Hepatic stellate cell (primary cell): ENCODE data around the gene SYT9.
"Not testable (repeated sequence)": the region's sequence is repeated elsewhere in the genome, so short reads cannot be mapped to it uniquely, and the experiment has no call there.

Source experiments
- DNase-seq: peaks from one replicate; pipeline ENCODE4 v3.0.0; 2011; ENCODE audit warnings: low spot score

Gene SYT9

DNA sequence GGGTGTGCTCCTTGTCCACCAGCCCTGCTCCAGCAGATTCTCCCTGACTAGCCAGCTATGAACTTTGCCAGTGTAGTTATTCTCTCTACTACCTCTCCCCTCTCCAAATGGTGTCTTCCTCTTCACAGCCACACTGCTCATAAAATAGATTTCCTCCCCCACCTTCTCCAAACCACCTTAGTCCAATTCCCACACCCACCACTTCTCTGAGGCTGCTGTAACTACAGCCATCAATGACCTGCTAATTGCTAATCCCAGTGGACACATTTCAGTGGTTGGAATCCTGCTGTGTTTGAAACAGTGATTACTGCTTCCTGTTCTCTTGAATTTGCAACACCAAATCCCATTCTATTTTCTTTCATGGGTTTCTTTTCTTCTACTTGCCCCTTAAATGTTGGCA lies 23.4 kb downstream of the SYT9 start:
- no peak for DNase-seq

DNA sequence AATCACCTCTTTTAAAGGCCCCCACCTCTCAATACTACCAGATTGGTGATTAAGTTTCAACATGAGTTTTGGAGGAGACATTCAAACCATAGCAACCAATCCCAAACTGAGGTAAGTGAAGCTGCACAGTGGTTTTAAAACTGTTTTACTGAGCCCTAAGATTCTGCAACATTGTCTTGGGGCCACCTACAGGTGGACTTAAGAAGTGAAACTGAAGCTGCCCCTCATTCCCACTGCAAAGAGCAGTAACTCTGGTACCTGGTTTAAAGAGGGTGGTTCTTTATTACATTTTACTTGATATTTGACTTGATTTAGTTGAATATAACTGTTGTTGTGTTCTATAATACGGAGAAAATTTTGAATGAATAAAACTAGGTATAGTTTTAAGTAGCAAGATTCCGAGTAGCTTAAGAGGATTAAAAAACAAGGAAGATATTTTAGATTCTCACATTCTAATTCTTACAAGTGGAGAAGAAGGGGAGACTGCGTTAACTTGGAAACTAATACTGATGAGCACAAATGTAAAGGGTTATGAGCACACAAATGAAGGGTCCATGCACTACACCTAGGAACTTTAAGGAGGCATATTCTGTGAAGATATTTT lies 26.7 kb downstream of the SYT9 start:
- peak; percentile 29 for DNase-seq

DNA sequence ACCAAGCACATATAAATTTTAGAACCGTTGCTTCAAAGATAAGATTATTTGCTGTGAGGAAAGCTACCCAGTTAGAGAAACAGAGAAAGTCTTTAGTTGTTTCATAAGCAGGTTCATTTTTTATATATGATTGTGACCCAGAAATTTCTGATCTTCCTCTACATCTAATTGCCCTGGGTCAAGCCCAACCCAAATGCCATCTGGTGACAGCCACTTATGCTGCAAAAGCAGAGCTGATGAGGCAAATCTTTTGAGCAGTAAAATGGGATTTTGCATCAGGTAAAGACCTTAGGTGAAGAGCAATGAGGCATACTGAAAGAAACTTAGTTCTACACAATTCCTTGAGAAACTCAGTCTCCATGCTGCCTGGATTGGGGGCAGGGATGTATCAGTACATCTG lies 28.0 kb downstream of the SYT9 start:
- DNase-seq, result no peak

DNA sequence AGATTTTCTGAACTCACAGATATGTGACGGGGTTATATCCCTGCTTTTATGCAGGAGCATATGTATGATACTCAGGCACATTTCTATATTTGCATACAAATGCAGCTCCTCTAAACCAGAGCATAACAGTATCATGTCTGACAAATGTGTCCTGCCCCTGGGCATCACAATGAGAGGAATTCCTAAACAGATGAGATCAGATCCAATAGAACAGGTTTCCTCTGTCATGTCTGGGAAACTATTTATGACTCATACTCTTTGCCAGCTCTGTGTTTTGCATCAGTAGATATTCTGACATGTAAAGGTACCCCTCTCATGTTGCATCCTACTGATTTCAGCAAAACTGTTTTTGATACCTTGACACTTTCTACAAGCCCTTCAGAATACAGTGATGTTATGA lies 29.4 kb downstream of the SYT9 start:
- DNase-seq, result peak; percentile 3

DNA sequence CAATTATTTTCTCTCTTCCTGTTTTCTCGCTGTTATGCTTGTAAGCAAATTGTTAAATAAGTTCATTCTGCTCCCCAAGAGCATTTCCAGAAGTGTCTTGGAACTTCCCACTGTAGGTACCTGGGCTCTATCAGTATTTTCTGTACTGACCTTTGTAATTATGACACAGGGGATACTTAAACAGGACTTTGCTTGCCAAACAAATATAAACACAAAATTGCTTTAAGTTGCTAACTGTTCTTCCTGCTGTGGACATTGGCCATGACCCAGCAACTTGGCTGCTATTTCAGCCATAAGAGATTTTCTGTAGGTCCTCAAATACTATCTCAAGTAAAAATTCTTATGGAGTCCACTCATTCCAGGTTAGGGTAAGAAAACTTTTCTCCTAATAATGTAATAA lies 30.1 kb downstream of the SYT9 start:
- no peak for DNase-seq

DNA sequence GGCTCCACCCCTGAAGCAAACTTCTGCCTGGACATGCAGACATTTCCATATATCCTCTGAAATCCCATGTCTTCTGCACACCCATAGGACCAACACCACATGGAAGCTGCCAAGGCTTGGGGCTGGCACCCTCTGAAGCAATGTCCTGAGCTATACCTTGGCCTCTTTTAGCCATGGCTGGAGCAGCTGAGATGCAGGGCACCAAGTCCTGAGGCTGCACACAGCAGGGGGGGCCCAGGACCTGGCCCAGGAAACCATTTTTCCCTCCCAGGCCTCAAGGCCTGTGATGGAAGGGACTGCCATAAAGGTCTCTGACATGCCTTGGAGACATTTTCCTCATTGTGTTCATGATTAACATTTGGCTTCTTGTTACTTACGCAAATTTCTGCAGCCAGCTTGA lies 34.5 kb downstream of the SYT9 start:
- no peak for DNase-seq

DNA sequence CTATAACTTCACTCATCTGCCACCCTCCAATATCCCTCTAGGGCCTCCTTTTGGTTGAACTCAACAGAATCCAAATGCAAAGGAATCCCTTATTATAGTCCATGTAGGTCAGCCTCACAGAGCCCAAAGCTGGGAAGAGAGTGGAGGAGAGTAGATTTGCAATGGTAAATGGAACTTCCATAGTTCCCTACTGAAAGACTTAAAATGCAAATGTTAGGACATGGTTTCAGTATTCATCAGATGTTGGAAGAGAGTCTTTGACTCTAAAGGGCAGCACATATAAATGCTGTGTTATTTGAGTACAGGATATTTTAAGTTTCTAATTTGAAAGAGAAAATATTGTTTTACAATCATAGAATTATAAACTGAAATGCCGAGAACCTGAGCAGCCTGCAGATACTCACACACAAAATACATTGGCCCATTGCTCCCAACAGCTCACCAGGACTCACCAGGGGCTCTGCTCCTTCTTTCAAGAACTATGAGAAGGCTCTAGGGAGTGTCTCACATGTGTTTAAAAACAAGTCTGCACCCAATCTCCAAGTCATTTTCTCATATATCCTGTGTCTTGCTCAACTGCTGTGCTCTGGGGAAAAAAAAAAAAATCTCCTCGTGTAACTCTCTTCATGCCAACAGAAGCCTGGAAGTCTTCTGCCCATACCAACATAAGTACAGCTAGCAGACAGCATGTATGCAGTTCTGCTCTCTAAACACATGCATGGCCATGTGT lies 39.6 kb downstream of the SYT9 start:
- no peak for DNase-seq

DNA sequence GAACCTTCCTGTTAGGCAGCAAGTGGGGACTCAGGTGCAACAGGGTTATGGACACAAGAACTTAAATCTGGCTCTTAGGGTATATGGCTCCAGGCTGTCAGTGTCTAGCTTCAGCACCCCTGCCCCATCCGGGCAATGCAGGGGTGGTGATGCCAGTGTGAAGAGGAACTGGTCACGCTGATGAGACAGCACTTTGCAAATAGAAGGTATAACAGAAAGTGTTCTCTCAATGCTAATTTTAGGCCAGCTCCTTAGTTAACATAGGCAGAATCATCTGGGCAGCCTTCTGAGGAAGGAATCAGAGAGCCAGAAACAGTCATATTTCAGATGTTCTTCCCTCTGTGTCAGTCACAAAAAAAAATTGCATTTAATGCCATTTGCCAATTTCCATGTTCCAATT lies 41.2 kb downstream of the SYT9 start:
- no peak for DNase-seq

DNA sequence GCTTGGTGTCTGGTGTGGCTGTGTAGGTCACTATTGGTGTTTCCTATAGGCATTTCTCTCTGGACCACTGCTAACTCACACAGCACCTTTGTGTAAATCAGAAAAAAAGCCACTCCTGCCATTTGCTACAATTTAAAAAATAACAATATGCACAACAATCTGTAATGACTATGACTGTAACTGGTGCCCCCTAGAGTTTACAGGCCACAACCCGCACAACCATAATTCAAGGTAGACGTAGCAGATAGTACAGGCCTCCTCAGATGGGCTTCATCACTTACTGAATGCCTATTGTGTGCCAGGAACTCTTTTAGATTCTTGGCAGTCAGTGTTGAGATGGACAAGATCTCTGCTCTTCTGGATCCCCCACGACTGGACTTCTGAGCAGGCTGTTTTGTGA lies 47.7 kb downstream of the SYT9 start:
- DNase-seq, result no peak

DNA sequence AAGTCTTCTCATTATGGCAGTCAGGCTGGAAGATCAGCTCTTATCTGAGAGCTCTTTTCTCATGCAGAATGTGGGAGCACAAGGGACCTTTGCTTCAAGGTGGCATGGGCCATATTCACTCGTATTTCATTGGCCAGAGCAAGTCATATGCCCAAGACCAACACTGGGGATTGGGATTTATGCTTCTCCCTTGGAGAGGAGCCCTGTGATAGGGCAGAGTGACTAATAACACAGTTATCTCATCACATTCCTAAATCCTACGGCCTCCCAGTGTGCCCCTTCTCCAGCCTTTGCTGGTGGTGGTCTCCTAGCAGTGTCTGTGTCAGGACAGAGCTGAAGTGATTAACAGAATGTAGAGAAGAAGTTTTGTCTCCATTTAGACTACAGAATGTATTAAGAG lies 48.6 kb downstream of the SYT9 start:
- no peak for DNase-seq

DNA sequence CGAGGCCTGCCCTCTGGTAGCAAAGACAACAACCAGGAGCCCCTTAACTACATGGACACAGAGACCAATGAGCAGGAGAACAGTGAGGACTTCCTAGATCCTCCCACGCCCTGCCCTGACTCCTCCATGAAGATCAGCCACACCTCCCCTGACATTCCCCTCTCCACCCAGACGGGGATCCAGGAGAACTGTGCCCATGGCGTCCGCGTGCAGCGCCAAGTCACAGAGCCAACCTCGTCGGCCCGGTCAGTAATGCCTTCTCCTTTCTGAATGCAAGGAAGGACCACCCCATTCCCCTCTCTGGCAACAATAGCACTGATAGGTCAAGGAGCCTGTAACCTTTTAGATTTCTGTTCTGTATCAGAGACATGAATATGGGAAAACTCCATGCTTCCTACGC lies 51.4 kb downstream of the SYT9 start:
- DNase-seq, result no peak

DNA sequence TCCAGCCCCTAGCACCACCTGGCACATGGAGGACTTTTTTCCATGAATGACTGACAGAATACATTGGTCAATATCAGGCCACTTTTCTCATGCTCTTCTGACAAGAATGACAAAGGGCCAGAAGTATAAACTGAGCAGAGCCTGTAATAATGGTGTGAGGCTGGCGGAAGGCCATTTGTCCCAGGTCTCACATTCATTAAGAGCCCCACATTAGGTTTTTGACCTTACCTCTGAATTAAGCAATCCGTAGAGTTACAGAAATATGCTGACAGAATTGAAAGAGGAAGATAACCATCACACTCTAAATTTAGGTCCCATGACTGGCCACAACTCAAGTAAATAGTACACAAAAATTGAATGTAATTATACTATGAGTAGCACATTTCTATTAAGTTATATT lies 55.2 kb downstream of the SYT9 start:
- no peak for DNase-seq

DNA sequence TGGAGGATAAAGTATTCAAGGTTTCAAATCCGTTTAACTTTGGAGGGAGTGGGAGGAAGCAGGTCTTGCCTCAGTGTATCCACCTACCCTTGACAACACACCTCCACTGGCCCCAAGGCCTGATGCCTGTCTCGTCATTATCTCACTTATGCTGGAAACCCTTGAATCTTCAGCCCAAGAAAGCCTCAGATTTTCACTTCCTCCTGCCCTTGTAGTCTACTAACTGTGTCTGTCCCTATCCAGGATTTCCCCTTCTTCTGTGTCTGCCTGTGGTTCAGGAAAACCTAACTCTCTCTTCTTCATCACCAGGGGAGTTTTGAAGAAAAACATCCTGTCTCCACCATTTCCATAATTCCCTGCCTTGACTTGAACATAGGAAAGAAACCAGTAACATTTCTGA lies 56.1 kb downstream of the SYT9 start:
- no peak for DNase-seq

DNA sequence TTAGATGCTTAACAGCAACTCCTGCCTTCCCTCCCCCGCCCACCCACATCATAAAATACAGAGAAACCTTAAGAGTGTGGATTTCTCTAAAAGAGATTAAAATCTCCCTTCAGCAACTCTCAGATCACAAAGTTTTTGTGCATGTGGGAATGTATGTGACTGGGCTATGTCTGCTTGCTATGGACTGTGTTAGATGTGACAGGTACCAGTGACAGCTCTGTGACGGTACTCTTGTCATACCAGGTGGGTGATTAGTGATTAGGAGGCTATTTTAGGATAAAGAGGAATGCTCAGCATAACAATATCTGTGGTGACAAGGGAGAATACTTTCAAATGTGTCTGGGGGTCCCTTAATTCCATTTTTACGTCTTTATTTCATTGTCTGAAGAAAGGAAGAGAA lies 60.2 kb downstream of the SYT9 start:
- DNase-seq, result no peak

DNA sequence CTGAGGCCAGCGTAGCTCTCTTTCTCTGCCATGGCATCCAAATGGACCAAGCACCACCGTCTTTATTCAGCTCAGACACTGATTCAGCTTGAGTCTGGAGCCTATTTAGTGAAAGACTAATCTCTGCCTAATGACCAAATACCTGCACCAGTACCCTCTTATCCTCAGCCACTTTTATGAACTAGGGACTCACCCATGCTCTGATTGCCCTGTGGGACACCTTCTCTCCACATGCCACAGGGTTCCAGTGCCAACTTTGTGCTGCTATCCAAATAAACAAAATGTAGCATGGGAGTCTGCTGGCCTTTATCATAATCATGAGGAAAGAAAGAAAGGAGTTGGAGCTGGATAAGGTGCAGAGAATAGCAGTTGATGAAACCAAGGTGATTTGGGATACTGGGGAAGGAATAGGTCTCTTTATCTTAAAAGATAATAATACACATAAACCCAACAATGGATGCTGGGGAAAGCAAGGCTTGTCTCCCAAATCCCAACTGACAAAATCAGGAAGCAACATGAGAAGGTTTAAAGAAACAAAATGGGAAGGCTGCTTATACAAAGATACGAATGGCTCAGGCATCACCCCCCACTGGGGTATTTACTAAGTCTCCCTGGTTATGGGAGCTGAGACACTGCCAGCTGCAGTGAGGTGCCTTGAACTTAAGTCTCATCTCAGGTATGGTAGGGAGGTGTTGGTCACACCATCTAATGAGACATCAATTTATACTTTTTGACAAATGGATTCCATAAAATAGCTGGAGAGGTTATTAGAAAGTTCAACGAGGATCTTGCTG lies 63.3 kb downstream of the SYT9 start:
- DNase-seq, result no peak

DNA sequence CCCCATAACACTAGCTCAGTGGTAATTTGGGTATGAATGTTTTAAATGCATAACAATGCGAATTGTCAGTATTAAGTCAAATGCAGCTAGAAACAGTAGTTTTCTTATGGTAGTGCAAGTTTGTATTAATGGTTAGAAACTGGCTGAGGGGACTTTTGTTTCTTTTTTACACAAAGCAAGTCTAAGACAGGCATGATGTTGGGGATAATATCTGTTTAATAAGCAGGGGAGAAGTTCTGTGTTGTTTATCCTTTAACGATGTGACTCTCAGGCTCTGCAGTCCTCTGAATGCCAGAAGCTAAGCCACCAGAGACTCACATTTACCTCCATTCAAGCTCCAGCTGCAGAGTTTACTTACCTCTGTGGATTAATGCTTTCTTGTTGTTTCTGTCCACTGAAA lies 67.8 kb downstream of the SYT9 start:
- no peak for DNase-seq

DNA sequence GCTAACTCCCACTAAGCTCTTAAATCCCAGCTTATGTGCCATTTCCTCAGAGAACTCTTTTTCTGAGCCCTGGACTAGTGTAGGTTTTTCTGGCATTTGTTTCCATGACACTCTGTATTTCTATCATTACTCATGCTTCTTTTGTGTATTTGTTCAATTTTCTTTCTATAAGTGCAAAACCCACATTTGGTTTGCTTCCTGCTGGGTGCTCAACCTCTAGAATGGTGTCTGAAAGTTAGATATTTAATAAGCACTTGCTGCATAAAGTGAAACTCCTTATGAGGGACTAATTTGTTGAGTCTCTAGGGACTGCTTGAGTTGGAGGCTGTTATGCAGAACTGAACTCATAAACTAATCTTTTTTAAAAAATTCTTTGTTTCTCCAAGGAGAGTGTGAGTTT lies 68.6 kb downstream of the SYT9 start:
- DNase-seq, result no peak

DNA sequence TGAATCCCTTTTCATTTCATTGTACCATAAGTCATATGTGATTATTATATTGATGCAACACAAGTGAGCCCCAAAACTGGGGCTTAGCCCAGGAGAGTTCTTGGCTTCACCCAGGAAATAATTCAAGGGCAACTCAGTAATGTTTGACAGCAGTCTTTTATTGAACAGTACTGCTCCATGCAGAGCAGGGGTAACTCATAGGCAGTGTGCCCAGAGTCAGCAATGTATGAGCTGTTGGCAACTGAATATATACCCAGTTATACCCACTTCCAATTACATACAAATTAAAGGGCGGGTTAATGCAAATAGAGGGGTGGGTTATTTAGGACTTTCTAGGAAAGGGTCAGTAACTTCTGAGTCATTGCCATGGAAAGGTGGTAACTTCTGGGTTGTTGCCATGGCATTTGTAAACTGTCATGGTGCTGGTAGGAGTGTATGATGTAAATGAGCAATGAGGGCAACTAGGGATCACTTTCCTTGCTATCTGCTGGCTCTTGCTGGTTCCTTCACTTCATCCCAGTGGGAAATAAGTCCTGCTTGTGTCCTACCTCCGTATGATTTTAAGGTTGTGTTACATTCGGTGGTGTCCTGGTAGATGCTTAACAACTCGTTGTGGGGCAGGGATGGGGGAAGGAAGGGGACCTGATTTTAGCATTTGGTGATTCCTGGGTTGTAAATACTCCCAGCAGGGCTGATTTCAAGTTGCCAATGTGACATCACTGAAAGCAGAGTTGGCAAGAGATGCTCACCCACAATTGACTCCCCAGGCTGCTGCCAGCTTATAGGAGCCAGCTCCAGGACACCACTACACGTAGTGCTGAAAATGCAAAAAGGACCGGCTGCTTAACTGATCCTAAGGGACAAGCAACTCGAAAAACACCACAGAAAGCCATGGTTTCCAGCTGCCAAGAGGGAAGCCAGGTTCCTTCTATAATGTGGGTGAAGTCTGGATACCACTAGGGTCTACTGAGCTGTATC lies 70.1 kb downstream of the SYT9 start:
- DNase-seq, result no peak

DNA sequence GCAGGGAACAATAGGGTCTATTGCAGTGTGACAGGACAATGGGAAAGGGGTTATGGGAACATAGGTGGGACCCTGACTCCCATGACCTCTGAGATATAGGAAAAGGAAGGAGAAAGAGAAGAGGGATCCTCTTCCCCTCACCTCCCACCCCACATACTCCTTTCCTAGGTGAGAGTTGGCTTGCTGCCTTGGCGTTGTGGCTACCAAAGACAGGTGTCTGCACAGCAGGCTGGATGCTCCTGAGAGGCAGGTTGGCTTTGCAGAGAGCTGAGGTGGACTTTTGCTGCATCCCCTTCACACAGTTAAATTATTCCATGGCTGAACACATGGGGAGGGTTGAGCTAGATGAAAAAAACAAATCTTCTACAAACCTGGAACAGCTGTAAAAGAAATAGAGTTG lies 80.7 kb downstream of the SYT9 start:
- no peak for DNase-seq

DNA sequence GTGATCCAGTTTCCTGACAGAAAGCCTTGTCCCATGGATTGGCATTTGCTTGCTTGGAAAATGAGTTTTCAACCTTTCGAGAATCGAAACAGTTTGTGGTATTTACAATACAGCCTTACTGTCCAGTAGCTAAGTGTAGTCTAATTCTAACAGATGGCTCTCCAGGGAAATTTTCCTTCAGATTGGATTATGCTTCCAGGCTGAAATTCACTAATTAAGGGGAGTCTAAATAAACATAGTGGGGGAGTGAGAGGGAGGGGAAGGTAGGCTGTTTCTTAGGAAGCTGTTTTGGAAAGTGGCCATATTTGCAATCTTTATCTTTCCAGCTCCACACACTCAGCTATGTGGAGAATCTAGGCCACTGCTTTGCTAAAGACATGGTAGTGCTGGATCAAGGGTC lies 81.3 kb downstream of the SYT9 start:
- no peak for DNase-seq

DNA sequence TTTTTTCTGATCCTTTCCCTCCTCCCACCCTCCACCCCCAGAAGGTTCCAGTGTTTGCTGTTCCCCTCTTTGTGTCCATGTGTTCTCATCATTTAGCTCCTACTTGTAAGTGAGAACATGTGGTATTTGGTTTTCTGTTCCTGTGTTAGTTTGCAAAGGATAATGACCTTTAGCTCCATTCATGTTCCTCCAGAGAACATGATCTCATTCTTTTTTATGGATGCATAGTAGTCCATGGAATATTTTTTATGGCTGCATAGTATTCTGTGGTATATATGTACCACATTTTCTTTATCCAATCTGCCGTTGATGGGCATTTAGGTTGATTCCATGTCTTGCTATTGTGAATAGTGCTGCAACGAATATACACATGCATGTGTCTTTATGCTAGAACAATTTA lies 83.7 kb downstream of the SYT9 start:
- DNase-seq, result not testable (repeated sequence)

DNA sequence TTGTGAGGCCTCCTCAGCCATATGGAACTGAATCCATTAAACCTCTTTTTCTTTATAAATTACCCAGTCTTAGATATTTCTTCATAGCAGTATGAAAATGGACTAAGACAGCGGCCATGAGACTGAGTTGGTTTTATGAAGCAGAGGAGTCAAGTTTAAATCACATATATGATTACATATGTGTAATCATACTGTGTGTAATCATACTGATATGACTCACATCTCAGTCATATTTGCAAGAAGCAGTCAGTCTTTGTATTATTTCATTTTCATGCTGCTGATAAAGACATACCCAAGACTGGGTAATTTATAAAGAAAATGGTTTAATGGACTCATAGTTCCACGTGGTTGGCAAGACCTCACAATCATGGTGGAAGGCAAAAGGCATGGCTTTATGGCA lies 89.8 kb downstream of the SYT9 start:
- DNase-seq, result no peak
